ENCODE results near the gene CASTOR1.

DNA sequence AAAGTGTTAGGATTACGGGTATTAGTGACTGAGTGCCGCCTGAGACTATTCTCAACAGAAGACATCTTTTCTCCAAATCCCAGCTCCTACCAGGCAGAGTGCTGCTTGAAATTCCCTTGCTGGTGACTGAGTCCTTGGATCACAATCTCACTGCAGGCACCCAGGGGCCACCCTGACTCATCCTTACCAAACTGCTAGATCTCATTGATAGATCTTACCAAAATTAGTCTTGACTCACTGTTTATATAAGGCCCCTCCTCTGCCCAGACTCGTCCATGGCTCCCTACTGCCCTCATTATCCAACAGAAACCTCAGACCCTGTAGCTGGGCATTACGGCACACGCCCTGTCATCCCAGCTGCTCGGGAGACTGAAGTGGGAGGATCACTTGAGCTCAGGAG is 22.7 kb upstream of the CASTOR1 start:
- TF ChIP-seq, protein P1, sequence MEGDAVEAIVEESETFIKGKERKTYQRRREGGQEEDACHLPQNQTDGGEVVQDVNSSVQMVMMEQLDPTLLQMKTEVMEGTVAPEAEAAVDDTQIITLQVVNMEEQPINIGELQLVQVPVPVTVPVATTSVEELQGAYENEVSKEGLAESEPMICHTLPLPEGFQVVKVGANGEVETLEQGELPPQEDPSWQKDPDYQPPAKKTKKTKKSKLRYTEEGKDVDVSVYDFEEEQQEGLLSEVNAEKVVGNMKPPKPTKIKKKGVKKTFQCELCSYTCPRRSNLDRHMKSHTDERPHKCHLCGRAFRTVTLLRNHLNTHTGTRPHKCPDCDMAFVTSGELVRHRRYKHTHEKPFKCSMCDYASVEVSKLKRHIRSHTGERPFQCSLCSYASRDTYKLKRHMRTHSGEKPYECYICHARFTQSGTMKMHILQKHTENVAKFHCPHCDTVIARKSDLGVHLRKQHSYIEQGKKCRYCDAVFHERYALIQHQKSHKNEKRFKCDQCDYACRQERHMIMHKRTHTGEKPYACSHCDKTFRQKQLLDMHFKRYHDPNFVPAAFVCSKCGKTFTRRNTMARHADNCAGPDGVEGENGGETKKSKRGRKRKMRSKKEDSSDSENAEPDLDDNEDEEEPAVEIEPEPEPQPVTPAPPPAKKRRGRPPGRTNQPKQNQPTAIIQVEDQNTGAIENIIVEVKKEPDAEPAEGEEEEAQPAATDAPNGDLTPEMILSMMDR (conservative IDR thresholded peaks at IDR 0.05; ENCODE audit: low read length), result no peak
- TF ChIP-seq EZH2phosphoT487 (IDR thresholded peaks at IDR 0.05; ENCODE audit: borderline replicate concordance), result no peak

Measured in Loucy (cell line).